Measurements from ENCODE around the gene PADI3. TPM values are rescaled to one million over a fixed set of nuclear protein-coding genes. Genes with fewer than 3 reads are reported as not detected.

Gene PADI3
- total and polyA plus RNA-seq, 4 experiments from 2014 or later = not detected

DNA sequence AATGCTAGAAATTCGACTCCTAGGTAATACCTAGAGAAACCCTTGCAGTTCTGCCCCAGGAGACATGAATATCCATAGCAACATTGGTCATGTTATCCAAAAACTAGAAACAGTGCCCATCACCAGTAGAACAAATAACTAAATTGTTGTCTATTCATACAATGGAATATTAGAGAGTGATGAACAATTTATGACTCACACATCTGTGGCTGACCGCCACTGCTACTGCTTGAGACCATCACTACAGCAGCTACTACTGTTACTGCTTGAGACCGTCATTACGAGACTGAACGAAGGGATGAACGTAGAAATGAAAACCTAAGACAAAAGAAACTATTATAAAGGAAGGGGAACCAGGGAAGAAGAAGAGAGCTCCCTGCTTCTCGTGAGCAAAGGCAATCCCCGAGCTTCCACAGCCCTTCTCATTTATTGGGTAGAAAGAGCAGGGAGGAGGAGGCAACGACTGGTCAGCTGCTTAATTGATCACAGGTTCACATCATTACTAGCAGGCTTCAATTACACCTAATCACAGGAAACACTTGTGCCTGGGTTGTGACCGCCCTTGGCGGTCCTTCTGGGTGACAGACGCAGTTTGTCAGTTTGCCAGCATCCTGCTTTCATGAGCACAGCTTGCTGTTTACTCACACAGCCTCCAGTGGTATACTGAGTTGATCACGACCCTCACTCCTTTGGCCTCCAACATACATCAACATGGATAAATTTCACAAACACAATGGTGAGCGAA lies 45.0 kb downstream of the PADI3 start:
- Mint-ChIP-seq H3K36me3 (no peaks in the 10 kb centered on the region), H3K27ac (no peak overlapping the region), H3K4me3 (no peak overlapping the region), H3K9me3 (peaks cover 0 to 3% (median 0%) of the 10 kb centered on the region in 8 donors), H3K27me3 (peaks cover 12 to 16% of the 10 kb centered on the region in 2 donors), H3K4me1 (no peaks in the 10 kb centered on the region)
- no peaks in the 10 kb centered on the region for H3K4me1 ChIP-seq (ENCODE audit: insufficient read depth, low read length)
- intact Hi-C loops (cut with micrococcal nuclease) = no loop called here
- CTCF ChIA-PET (ENCODE audit: partially characterized antibody) = no interaction called here
- no peaks in the 10 kb centered on the region for H3K27me3 ChIP-seq (ENCODE audit: insufficient read depth, low read length)
- H3K36me3 ChIP-seq (ENCODE audit: insufficient read depth, low read length) = no peaks in the 10 kb centered on the region
- POLR2A ChIA-PET (ENCODE audit: partially characterized antibody) = no interaction called here
- DNase-seq = no peak
- no peaks in the 10 kb centered on the region for H3K9me3 ChIP-seq (ENCODE audit: control insufficient read depth in 1 of 2, low read length in 2 of 2)
- H3K27ac ChIP-seq (ENCODE audit: low read depth, low read length) = no peak overlapping the region
- H3K4me3 ChIP-seq (ENCODE audit: low read length in 2 of 2) = no peak overlapping the region

DNA sequence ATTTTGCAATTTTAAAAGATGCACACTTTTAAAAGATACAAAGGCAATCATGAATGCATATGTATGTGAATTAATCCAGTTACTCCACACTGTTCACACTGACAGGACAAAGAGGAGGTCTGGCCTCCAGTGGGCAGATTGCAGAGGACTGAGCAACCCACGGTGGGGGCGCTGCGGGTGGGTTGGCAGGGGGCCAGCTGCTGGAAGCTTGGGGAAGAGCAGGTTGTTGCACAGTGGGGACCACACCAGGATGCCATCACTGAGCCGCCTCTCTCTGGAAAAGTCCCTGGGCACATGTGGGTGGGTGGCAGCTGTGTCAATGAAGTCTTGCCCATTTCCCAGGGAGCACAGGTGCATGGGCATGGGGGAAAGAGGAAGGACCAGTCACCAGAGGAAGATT lies 46.4 kb downstream of the PADI3 start:
- Histone ChIP-seq H3K4me3 (ENCODE audit: low read length in 2 of 2) (no peak overlapping the region), H3K4me1 (ENCODE audit: insufficient read depth, low read length) (no peaks in the 10 kb centered on the region), H3K27ac (ENCODE audit: low read depth, low read length) (no peak overlapping the region), H3K27me3 (ENCODE audit: insufficient read depth, low read length) (no peaks in the 10 kb centered on the region), H3K9me3 (ENCODE audit: control insufficient read depth in 1 of 2, low read length in 2 of 2) (no peaks in the 10 kb centered on the region), H3K36me3 (ENCODE audit: insufficient read depth, low read length) (no peaks in the 10 kb centered on the region)
- H3K4me1 Mint-ChIP-seq = no peaks in the 10 kb centered on the region
- H3K9me3 Mint-ChIP-seq = peaks cover 0 to 8% (median 0%) of the 10 kb centered on the region in 8 donors
- peaks cover 15 to 19% of the 10 kb centered on the region in 2 donors for H3K27me3 Mint-ChIP-seq
- intact Hi-C loops (cut with micrococcal nuclease) = no loop called here
- no peak overlapping the region for H3K27ac Mint-ChIP-seq
- ChIA-PET CTCF (ENCODE audit: partially characterized antibody) (no interaction called here), POLR2A (ENCODE audit: partially characterized antibody) (no interaction called here)
- H3K4me3 Mint-ChIP-seq = no peak overlapping the region
- H3K36me3 Mint-ChIP-seq = no peaks in the 10 kb centered on the region
- DNase-seq = no peak

DNA sequence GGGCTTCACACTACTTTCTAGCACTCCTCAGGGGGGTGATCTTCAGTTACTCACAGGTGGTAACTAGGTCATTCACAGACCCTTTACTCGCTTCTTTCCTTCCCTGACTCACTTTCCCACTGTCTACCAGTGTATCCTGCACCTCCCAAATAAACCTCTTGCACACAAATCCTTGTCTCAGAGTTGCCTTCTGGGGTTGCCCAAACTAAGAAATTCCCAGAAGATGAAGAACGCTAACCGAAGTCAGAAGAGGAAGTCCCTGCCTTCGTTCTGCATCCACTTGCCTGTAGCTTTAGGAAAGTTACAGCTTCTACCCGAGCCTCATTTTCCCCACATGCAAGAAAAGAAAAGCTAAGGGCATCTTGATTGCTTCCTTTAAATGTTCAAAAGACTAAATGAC lies 47.2 kb downstream of the PADI3 start:
- ChIA-PET CTCF (ENCODE audit: partially characterized antibody) (no interaction called here), POLR2A (ENCODE audit: partially characterized antibody) (no interaction called here)
- H3K4me1 ChIP-seq (ENCODE audit: insufficient read depth, low read length) = no peaks in the 10 kb centered on the region
- intact Hi-C loops (cut with micrococcal nuclease) = no loop called here
- no peak overlapping the region for H3K27ac Mint-ChIP-seq
- H3K9me3 Mint-ChIP-seq = peaks cover 0 to 10% (median 0%) of the 10 kb centered on the region in 8 donors
- no peaks in the 10 kb centered on the region for H3K36me3 ChIP-seq (ENCODE audit: insufficient read depth, low read length)
- no peaks in the 10 kb centered on the region for H3K27me3 ChIP-seq (ENCODE audit: insufficient read depth, low read length)
- peaks cover 15% of the 10 kb centered on the region in 2 donors for H3K27me3 Mint-ChIP-seq
- H3K36me3 Mint-ChIP-seq = no peaks in the 10 kb centered on the region
- H3K4me3 ChIP-seq (ENCODE audit: low read length in 2 of 2) = no peak overlapping the region
- H3K4me1 Mint-ChIP-seq = no peaks in the 10 kb centered on the region
- no peak overlapping the region for H3K27ac ChIP-seq (ENCODE audit: low read depth, low read length)
- no peak overlapping the region for H3K4me3 Mint-ChIP-seq
- H3K9me3 ChIP-seq (ENCODE audit: control insufficient read depth in 1 of 2, low read length in 2 of 2) = no peaks in the 10 kb centered on the region
- no peak for DNase-seq

DNA sequence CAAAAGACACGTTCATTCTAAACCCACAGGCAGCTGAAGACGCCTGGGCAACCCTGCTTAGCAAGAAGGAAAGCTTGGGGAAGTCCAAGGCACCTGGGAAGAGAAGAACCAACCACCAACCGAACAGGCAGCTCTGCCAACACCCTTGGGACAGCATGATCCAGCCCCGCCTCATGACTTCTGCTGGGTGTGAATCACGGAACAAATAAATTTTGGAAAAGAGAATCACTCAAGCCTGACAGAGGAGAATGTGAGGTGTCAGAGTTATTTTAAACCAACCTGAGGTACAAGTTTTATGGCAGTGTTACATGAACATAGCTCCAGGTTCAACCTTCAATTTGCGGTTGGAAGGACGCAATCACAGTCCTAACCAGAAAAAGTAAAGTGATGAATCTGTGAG lies 49.1 kb downstream of the PADI3 start:
- peaks cover 0 to 4% of the 10 kb centered on the region in 2 donors for H3K36me3 Mint-ChIP-seq
- no peak for DNase-seq
- H3K27me3 ChIP-seq (ENCODE audit: insufficient read depth, low read length) = no peaks in the 10 kb centered on the region
- no peaks in the 10 kb centered on the region for H3K4me1 ChIP-seq (ENCODE audit: insufficient read depth, low read length)
- no peaks in the 10 kb centered on the region for H3K36me3 ChIP-seq (ENCODE audit: insufficient read depth, low read length)
- H3K27ac Mint-ChIP-seq = no peak overlapping the region
- CTCF ChIA-PET (ENCODE audit: partially characterized antibody) = no interaction called here
- peaks cover 14 to 17% of the 10 kb centered on the region in 2 donors for H3K27me3 Mint-ChIP-seq
- no peaks in the 10 kb centered on the region for H3K4me1 Mint-ChIP-seq
- intact Hi-C loops (cut with micrococcal nuclease) = no loop called here
- H3K27ac ChIP-seq (ENCODE audit: low read depth, low read length) = no peak overlapping the region
- H3K9me3 Mint-ChIP-seq = peaks cover 0 to 20% (median 12%) of the 10 kb centered on the region in 8 donors
- POLR2A ChIA-PET (ENCODE audit: partially characterized antibody) = no interaction called here
- H3K4me3 ChIP-seq (ENCODE audit: low read length in 2 of 2) = no peak overlapping the region
- H3K4me3 Mint-ChIP-seq = no peak overlapping the region
- peaks cover 0 to 7% of the 10 kb centered on the region in 2 donors for H3K9me3 ChIP-seq (ENCODE audit: control insufficient read depth in 1 of 2, low read length in 2 of 2)

DNA sequence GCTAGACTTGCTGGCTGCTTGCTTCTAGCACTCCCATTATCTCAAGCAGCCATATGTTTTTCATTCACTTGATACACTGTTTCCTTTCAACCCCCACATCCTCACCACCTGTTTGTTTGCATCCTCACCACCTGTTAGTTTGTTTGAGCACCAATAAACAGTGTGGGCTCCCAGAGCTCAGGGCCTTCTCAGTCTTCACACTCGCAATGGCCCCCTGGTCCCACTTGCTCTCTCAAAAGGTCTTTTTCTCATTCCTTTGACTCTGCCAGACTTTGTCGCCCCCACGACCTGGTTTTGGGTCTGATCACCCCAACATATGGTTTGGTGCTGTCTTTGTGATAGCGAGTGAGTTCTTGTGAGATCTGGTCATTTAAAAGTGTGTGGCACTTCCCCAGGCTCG lies 52.9 kb downstream of the PADI3 start:
- DNase-seq = no peak
- H3K9me3 ChIP-seq (ENCODE audit: control insufficient read depth in 1 of 2, low read length in 2 of 2) = peaks cover 0 to 7% of the 10 kb centered on the region in 2 donors
- H3K27me3 Mint-ChIP-seq = peaks cover 10 to 13% of the 10 kb centered on the region in 2 donors

DNA sequence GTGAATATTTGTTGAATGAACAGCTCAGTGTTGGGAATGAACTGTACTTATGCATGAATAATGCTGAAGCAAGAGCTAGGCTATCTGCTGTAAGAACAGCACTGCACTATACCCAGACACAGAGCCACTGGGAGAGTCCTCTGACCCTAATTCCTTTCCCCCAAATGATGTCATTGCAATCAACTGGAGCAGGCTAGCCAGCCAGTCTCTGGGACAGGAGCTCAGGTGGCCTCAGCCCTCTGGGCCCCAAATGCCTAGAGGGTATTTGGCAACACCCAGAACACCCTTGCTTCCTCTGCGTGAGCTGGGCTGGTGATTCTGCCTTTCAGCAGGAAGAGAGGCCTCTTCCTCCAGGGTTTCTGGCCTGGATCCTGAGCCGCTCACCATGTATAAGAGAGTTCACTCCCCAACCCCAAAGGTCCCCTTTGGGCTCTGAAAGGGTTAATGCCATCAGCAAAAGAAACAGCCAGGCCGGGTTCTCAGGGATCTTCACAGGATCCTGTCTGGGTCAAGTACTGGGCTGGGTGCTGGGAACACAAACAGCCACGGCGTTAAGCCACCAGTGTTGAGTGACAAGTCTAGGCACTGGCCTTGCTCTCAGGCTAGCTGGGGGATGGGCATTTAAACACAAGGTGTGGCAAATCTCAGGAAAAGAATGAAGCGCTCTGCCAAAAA lies 55.4 kb downstream of the PADI3 start:
- ChIA-PET CTCF (ENCODE audit: partially characterized antibody) (no interaction called here), POLR2A (ENCODE audit: partially characterized antibody) (no interaction called here)
- no peaks in the 10 kb centered on the region for H3K36me3 ChIP-seq (ENCODE audit: insufficient read depth, low read length)
- Mint-ChIP-seq H3K27ac (no peak overlapping the region), H3K4me3 (no peak overlapping the region), H3K27me3 (peaks cover 20 to 23% of the 10 kb centered on the region in 2 donors), H3K4me1 (no peaks in the 10 kb centered on the region), H3K9me3 (peaks cover 0 to 19% (median 12%) of the 10 kb centered on the region in 8 donors), H3K36me3 (peaks cover 0 to 4% of the 10 kb centered on the region in 2 donors)
- H3K27me3 ChIP-seq (ENCODE audit: insufficient read depth, low read length) = no peaks in the 10 kb centered on the region
- H3K4me1 ChIP-seq (ENCODE audit: insufficient read depth, low read length) = no peaks in the 10 kb centered on the region
- DNase-seq = no peak
- no peak overlapping the region for H3K27ac ChIP-seq (ENCODE audit: low read depth, low read length)
- intact Hi-C loops (cut with micrococcal nuclease) = no loop called here
- no peak overlapping the region for H3K4me3 ChIP-seq (ENCODE audit: low read length in 2 of 2)
- H3K9me3 ChIP-seq (ENCODE audit: control insufficient read depth in 1 of 2, low read length in 2 of 2) = peaks cover 0 to 7% of the 10 kb centered on the region in 2 donors

More for the DNA sequence above, 52.9 kb downstream of the PADI3 start:
- intact Hi-C loops (cut with micrococcal nuclease) = no loop called here
- H3K36me3 Mint-ChIP-seq = peaks cover 0 to 4% of the 10 kb centered on the region in 2 donors
- H3K27ac Mint-ChIP-seq = no peak overlapping the region
- H3K4me1 ChIP-seq (ENCODE audit: insufficient read depth, low read length) = no peaks in the 10 kb centered on the region
- H3K27me3 ChIP-seq (ENCODE audit: insufficient read depth, low read length) = no peaks in the 10 kb centered on the region
- ChIA-PET POLR2A (ENCODE audit: partially characterized antibody) (no interaction called here), CTCF (ENCODE audit: partially characterized antibody) (no interaction called here)
- no peaks in the 10 kb centered on the region for H3K4me1 Mint-ChIP-seq
- H3K4me3 Mint-ChIP-seq = no peak overlapping the region
- H3K36me3 ChIP-seq (ENCODE audit: insufficient read depth, low read length) = no peaks in the 10 kb centered on the region
- peaks cover 0 to 22% (median 13%) of the 10 kb centered on the region in 8 donors for H3K9me3 Mint-ChIP-seq
- no peak overlapping the region for H3K27ac ChIP-seq (ENCODE audit: low read depth, low read length)
- H3K4me3 ChIP-seq (ENCODE audit: low read length in 2 of 2) = no peak overlapping the region

DNA sequence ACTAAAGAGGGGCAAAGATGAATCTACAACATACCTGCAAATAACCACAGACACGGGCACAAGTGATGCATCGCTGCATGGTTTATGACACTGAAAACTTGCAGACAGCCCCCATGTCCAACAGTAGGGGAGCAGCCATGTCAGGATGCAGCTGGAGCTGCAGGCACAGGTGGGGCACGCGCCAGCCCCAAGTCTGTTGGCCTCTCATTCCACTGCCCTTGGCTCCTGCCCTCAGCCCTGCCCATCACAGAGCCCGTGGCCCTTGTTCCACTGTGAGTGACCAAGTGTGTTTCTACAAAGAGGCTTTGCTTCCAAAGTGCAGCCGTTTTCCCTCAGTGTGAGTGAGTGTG lies 55.9 kb downstream of the PADI3 start:
- Histone ChIP-seq H3K4me1 (ENCODE audit: insufficient read depth, low read length) (no peaks in the 10 kb centered on the region), H3K9me3 (ENCODE audit: control insufficient read depth in 1 of 2, low read length in 2 of 2) (peaks cover 0 to 7% of the 10 kb centered on the region in 2 donors), H3K36me3 (ENCODE audit: insufficient read depth, low read length) (no peaks in the 10 kb centered on the region), H3K27ac (ENCODE audit: low read depth, low read length) (no peak overlapping the region), H3K27me3 (ENCODE audit: insufficient read depth, low read length) (no peaks in the 10 kb centered on the region), H3K4me3 (ENCODE audit: low read length in 2 of 2) (no peak overlapping the region)
- H3K27me3 Mint-ChIP-seq = peaks cover 20 to 24% of the 10 kb centered on the region in 2 donors
- no peaks in the 10 kb centered on the region for H3K4me1 Mint-ChIP-seq
- CTCF ChIA-PET (ENCODE audit: partially characterized antibody) = no interaction called here
- peaks cover 0 to 17% (median 11%) of the 10 kb centered on the region in 8 donors for H3K9me3 Mint-ChIP-seq
- no peak overlapping the region for H3K4me3 Mint-ChIP-seq
- DNase-seq = no peak
- POLR2A ChIA-PET (ENCODE audit: partially characterized antibody) = no interaction called here
- intact Hi-C loops (cut with micrococcal nuclease) = no loop called here
- no peak overlapping the region for H3K27ac Mint-ChIP-seq
- peaks cover 0 to 4% of the 10 kb centered on the region in 2 donors for H3K36me3 Mint-ChIP-seq
